ENCODE results near the gene ARRDC5.

GRCh38 chr19:4889034-4889815 lies 13.5 kb downstream of the ARRDC5 start:
- TF ChIP-seq CTCF (IDR thresholded peaks at IDR 0.05) (no peak), EP300 (IDR thresholded peaks at IDR 0.05) (no peak)

Data from tibial nerve (tissue), 4 donors.